Loucy (cell line): ENCODE results near the gene RBBP5.
A peak's percentile ranks its signal among the peaks of the same experiment; 100 is the strongest.

Experiments used
- H2AFZ ChIP-seq: fragments of 200-600 bp; sonication (generic); 2 replicates; pipeline ENCODE4 v1.6.0; 2016; ENCODE audit warnings: antibody characterized with exemption, mild to moderate bottlenecking, low read length, moderate library complexity
- H3F3A ChIP-seq: fragments of 200-600 bp; 2 replicates; pipeline ENCODE4 v1.6.0; 2016; ENCODE audit warnings: antibody characterized with exemption, low read depth, mild to moderate bottlenecking
- H3K27me3 ChIP-seq: fragments of 200-600 bp; sonication (generic); 2 replicates; pipeline ENCODE4 v1.6.1; 2014; ENCODE audit warnings: low read length, mild to moderate bottlenecking; ENCODE audit not compliant: insufficient read depth, poor library complexity, severe bottlenecking
- H3K36me3 ChIP-seq: fragments of 200-600 bp; sonication (generic); 2 replicates; pipeline ENCODE4 v1.6.1; 2016; ENCODE audit warnings: low read length; ENCODE audit not compliant: insufficient read depth
- H3K4me1 ChIP-seq: fragments of 200-600 bp; sonication (generic); 2 replicates; pipeline ENCODE4 v1.5.1; 2014; ENCODE audit warnings: low read length, mild to moderate bottlenecking; ENCODE audit not compliant: insufficient read depth, poor library complexity, severe bottlenecking
- H3K4me2 ChIP-seq: fragments of 200-600 bp; sonication (generic); 2 replicates; pipeline ENCODE4 v1.6.0; 2014; ENCODE audit warnings: antibody characterized with exemption, low read length, low read depth, mild to moderate bottlenecking; ENCODE audit not compliant: poor library complexity, severe bottlenecking
- H3K4me3 ChIP-seq: fragments of 200-600 bp; sonication (generic); 2 replicates; pipeline ENCODE4 v1.5.1; 2014; ENCODE audit warnings: low read length, mild to moderate bottlenecking, mixed read lengths; ENCODE audit not compliant: poor library complexity, severe bottlenecking
- H3K79me2 ChIP-seq: fragments of 200-600 bp; sonication (generic); 2 replicates; pipeline ENCODE4 v1.6.1; 2014; ENCODE audit warnings: low read length; ENCODE audit not compliant: insufficient read depth
- H3K9ac ChIP-seq: fragments of 200-600 bp; sonication (generic); 2 replicates; pipeline ENCODE4 v1.6.0; 2014; ENCODE audit warnings: mild to moderate bottlenecking, low read depth, low read length, moderate library complexity; ENCODE audit not compliant: poor library complexity, severe bottlenecking
- H3K9me2 ChIP-seq: fragments of 200-600 bp; sonication (generic); replicated peaks from 2 replicates; pipeline ENCODE4 v1.6.1; 2016; ENCODE audit warnings: low read depth, low read length, mixed read lengths
- H3K9me3 ChIP-seq: fragments of 200-600 bp; sonication (generic); 2 replicates; pipeline ENCODE4 v1.6.1; 2014; ENCODE audit warnings: mild to moderate bottlenecking, antibody characterized with exemption, low read length, low read depth; ENCODE audit not compliant: insufficient read depth
- H4K20me1 ChIP-seq: fragments of 200-600 bp; sonication (generic); 2 replicates; pipeline ENCODE4 v1.6.0; 2014; ENCODE audit warnings: antibody characterized with exemption, low read length, mild to moderate bottlenecking; ENCODE audit not compliant: insufficient read depth, poor library complexity, severe bottlenecking
- EZH2phosphoT487 ChIP-seq: fragments of 200-600 bp; IDR thresholded peaks from 2 replicates; pipeline ENCODE4 v1.6.1; 2018; ENCODE audit warnings: antibody characterized with exemption, mild to moderate bottlenecking, moderate library complexity, borderline replicate concordance
- TF ChIP-seq, protein P1 (sequence below): fragments of 200-600 bp; sonication (generic); conservative IDR thresholded peaks from 2 replicates; pipeline ENCODE4 v1.5.1; 2014; ENCODE audit warnings: mild to moderate bottlenecking, antibody characterized with exemption, low read length

RBBP5 gene

GRCh38 chr1:205127646-205128045 is 5.9 kb upstream of the RBBP5 start:
- Histone ChIP-seq H3K9ac (no peak overlapping the region), H4K20me1 (no peaks in the 10 kb centered on the region), H3K4me1 (peaks cover 4% of the 10 kb centered on the region), H2AFZ (no peak overlapping the region), H3K36me3 (no peaks in the 10 kb centered on the region), H3K27me3 (no peaks in the 10 kb centered on the region), H3K4me2 (no peak overlapping the region), H3K9me2 (no peaks in the 10 kb centered on the region), H3K9me3 (no peaks in the 10 kb centered on the region), H3F3A (no peaks in the 10 kb centered on the region), H3K4me3 (no peak overlapping the region), H3K79me2 (no peaks in the 10 kb centered on the region)
- TF ChIP-seq EZH2phosphoT487 = no peak
- TF ChIP-seq, protein P1, sequence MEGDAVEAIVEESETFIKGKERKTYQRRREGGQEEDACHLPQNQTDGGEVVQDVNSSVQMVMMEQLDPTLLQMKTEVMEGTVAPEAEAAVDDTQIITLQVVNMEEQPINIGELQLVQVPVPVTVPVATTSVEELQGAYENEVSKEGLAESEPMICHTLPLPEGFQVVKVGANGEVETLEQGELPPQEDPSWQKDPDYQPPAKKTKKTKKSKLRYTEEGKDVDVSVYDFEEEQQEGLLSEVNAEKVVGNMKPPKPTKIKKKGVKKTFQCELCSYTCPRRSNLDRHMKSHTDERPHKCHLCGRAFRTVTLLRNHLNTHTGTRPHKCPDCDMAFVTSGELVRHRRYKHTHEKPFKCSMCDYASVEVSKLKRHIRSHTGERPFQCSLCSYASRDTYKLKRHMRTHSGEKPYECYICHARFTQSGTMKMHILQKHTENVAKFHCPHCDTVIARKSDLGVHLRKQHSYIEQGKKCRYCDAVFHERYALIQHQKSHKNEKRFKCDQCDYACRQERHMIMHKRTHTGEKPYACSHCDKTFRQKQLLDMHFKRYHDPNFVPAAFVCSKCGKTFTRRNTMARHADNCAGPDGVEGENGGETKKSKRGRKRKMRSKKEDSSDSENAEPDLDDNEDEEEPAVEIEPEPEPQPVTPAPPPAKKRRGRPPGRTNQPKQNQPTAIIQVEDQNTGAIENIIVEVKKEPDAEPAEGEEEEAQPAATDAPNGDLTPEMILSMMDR = no peak

DNA sequence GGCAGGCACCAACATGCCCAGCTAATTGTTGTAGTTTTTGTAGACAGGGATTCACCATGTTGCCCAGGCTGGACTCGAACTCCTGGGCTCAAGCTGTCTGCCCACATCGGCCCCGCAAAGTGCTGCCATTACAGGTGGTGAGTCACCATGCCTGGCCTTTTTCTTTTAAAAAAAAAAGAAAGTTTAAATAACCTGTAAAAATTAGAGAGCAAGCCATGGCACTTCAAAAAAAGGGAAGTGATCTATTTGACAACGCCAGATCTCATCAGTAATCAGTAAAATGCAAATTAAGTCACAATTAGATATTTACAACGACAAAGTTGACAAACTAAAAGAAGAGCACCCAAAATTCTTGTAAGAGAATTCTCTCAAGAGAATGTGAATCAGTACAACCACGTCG is 2.9 kb upstream of the RBBP5 start:
- peaks cover 20% of the 10 kb centered on the region for H4K20me1 ChIP-seq
- H3K36me3 ChIP-seq = no peaks in the 10 kb centered on the region
- 0 out of 2 replicates have a peak overlapping the region, but pooled peaks have one; percentile 22 for H2AFZ ChIP-seq
- peaks cover 23% of the 10 kb centered on the region for H3K4me1 ChIP-seq
- no peaks in the 10 kb centered on the region for H3K27me3 ChIP-seq
- H3K9me3 ChIP-seq = no peaks in the 10 kb centered on the region
- no peaks in the 10 kb centered on the region for H3K9me2 ChIP-seq
- no peak overlapping the region for H3K9ac ChIP-seq
- H3K79me2 ChIP-seq = peaks cover 21% of the 10 kb centered on the region
- H3K4me2 ChIP-seq = no peak overlapping the region
- no peaks in the 10 kb centered on the region for H3F3A ChIP-seq
- no peak for TF ChIP-seq EZH2phosphoT487
- TF ChIP-seq, protein P1 = no peak
- no peak overlapping the region for H3K4me3 ChIP-seq

GRCh38 chr1:205122489-205122882 is 708 bp upstream of the RBBP5 start:
- no peaks in the 10 kb centered on the region for H3K9me2 ChIP-seq
- peaks cover 42% of the 10 kb centered on the region for H3K79me2 ChIP-seq
- H2AFZ ChIP-seq = peak overlapping the region; percentile 97
- no peaks in the 10 kb centered on the region for H3K27me3 ChIP-seq
- H3F3A ChIP-seq = peaks cover 3% of the 10 kb centered on the region; the same call in 1 of the 2 replicates
- H4K20me1 ChIP-seq = peaks cover 38% of the 10 kb centered on the region
- H3K9ac ChIP-seq = peak overlapping the region; percentile 96
- peaks cover 38% of the 10 kb centered on the region for H3K4me1 ChIP-seq
- H3K4me2 ChIP-seq = peak overlapping the region; percentile 93
- peak overlapping the region; percentile 100 for H3K4me3 ChIP-seq
- no peak for TF ChIP-seq EZH2phosphoT487
- TF ChIP-seq, protein P1 = peak; percentile 30; the same call in 1 of the 2 replicates
- no peaks in the 10 kb centered on the region for H3K36me3 ChIP-seq
- H3K9me3 ChIP-seq = no peaks in the 10 kb centered on the region
